Measurements from ENCODE around the gene SPATA16.

Gene SPATA16

DNA sequence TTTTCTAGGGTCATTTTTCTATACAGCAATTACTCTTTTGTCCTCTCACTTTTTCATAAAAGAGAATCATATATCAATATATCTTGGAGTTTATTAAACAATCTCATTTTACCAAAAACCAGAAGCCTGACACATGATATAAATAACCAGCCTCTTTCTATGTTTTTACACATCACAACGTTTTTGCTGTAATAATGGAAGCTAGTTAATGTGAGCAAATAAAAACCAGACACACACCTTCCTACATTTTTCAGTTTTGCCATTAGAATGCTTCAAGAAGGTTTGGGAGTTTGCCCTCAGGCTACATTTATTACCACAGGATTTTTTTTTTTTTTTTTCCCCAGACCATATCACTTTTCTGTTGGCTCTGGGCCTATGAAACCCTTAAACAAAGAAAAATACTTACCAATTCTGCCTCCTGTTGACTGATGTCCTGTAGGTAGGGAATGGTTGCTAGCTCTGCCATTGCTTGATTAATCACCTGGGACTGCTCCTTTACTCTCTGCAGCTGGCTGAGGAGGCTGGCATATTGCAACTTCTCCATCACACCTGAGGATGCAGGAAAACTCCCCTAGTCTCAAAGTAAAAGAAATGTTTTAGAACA lies 225.0 kb downstream of the SPATA16 start:
- TF ChIP-seq, protein P1, sequence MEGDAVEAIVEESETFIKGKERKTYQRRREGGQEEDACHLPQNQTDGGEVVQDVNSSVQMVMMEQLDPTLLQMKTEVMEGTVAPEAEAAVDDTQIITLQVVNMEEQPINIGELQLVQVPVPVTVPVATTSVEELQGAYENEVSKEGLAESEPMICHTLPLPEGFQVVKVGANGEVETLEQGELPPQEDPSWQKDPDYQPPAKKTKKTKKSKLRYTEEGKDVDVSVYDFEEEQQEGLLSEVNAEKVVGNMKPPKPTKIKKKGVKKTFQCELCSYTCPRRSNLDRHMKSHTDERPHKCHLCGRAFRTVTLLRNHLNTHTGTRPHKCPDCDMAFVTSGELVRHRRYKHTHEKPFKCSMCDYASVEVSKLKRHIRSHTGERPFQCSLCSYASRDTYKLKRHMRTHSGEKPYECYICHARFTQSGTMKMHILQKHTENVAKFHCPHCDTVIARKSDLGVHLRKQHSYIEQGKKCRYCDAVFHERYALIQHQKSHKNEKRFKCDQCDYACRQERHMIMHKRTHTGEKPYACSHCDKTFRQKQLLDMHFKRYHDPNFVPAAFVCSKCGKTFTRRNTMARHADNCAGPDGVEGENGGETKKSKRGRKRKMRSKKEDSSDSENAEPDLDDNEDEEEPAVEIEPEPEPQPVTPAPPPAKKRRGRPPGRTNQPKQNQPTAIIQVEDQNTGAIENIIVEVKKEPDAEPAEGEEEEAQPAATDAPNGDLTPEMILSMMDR (IDR thresholded peaks at IDR 0.05; ENCODE audit: low read depth, low read length), result no peak
- DNase-seq (ENCODE audit: low read depth, low spot score), result no peak
- in situ Hi-C loops (cut with HindIII; ENCODE audit: low sequenced_read_pairs), result no loop called here
- no peak overlapping the region for H3K4me3 ChIP-seq (ENCODE audit: low read depth, low read length)

DNA sequence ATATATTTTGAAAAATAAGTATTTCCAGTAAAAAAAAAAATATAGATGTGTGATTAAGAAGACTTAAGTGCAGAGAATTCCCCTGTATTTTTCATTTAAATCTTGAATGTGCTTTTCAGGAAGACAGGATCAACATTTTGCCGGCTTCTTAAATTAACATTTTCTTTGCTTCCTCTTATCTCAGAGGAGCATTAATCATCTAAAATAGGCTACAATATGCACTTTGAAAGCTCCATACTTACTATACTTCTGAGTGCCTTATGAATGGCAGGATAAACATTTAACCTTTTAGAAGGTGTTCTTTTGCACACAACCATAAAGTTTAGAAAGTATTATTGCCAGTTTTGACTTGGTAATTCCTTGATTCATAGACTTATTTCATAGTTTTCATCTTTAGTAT lies 226.2 kb downstream of the SPATA16 start:
- TF ChIP-seq, protein P1 (IDR thresholded peaks at IDR 0.05; ENCODE audit: low read depth, low read length), result no peak
- no peak for DNase-seq (ENCODE audit: low read depth, low spot score)
- H3K4me3 ChIP-seq (ENCODE audit: low read depth, low read length), result no peak overlapping the region
- in situ Hi-C loops (cut with HindIII; ENCODE audit: low sequenced_read_pairs), result no loop called here

DNA sequence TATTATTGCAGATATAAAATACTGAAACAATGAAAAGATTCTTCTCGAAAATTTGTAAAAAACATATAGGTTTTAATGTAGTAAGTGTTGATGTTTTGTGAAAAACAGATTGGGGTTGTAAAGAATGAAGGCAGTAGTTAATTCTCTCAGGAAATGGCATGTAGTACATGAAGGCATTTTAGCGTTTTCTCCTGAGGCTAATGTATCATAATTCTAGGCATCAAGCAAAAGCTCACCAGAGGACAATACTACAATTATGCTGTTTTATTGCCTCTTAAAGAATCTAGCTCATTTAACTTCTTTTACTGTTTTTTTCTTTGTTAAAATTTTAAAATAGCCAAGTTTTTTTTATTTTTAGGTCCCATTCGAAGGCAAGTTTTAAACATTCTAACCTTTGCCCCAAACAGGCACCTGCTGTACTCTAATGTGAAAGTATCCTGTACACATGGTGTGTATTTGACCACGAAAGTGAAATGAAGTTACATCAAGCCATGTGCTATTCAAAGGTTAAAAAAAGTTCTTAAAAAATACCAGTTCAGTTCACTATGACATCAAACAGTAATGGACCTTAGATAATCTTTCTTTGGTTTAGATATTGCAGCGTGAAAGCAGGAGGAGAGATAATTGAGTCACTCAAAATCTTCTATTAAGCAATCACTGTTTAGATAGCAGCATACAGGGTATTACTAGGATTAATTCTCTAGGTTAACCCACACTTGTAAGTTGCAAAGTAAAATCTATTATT lies 227.0 kb downstream of the SPATA16 start:
- in situ Hi-C loops (cut with HindIII; ENCODE audit: low sequenced_read_pairs), result no loop called here
- H3K4me3 ChIP-seq (ENCODE audit: low read depth, low read length), result no peak overlapping the region
- DNase-seq (ENCODE audit: low read depth, low spot score), result no peak
- TF ChIP-seq, protein P1 (IDR thresholded peaks at IDR 0.05; ENCODE audit: low read depth, low read length), result no peak

DNA sequence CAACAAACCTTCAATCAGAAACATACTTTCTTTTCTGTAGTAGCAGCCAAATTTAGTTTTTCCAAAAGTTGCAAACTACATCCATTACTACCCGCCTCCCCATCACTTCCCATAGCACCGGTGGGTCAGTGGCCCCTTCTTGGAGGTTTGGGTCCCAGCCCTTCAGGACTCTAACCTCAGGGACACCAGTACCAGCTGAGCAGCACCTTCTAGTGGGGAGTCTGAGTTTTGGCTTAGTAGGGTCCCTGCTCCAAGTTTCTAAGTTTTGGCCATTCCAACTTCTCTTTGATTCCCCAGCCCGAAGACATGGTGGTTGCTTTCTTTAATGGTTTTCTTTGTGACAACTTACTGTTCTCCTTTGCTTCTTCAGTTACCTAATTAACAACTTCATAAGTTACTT lies 229.9 kb downstream of the SPATA16 start:
- no peak for DNase-seq (ENCODE audit: low read depth, low spot score)
- no peak overlapping the region for H3K4me3 ChIP-seq (ENCODE audit: low read depth, low read length)
- in situ Hi-C loops (cut with HindIII; ENCODE audit: low sequenced_read_pairs), result no loop called here
- TF ChIP-seq, protein P1 (IDR thresholded peaks at IDR 0.05; ENCODE audit: low read depth, low read length), result no peak

DNA sequence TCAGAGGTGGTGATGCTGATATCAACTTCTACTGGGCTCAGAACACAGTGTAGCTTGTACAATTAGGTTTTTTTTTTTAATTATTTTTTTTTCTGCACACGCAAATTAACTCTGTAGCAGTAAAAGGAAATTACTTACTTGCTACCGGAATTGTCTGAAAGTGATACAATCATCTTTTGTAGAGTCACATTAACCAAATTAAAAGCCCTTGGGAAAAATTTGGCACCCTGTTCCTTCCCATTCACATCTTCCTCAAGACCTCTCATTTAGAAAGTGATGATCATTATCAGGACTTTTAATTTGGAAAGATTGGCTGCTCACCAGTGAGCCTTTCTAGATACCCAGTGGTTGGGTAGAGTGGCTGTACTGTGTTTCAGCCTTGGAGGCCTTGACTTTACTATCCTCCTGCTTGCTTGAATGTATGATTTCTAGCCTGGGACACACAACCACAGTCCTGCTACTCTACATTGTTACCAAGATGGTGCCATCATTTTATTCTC lies 232.2 kb downstream of the SPATA16 start:
- DNase-seq (ENCODE audit: low read depth, low spot score), result no peak
- TF ChIP-seq, protein P1 (IDR thresholded peaks at IDR 0.05; ENCODE audit: low read depth, low read length), result no peak
- H3K4me3 ChIP-seq (ENCODE audit: low read depth, low read length), result no peak overlapping the region
- in situ Hi-C loops (cut with HindIII; ENCODE audit: low sequenced_read_pairs), result no loop called here

DNA sequence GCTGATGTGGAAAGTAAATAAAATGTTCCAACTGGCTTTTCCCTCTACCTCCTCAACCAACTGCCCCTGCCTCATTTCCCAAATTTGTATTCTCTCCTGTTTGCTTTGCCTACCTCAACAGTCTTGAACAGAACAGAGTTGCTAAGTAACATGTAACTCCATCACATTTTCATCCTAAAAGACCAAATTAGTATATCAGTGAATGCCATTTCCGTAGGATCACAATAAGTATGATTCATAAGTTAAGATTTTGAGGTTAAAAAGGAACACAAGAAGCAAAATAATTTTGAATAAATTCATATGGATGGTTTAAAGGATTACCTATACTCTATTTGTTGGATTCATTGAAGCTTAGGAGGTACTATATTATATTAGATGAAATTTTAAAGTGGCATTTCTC lies 235.6 kb downstream of the SPATA16 start:
- in situ Hi-C loops (cut with HindIII; ENCODE audit: low sequenced_read_pairs), result no loop called here
- H3K4me3 ChIP-seq (ENCODE audit: low read depth, low read length), result no peak overlapping the region
- no peak for DNase-seq (ENCODE audit: low read depth, low spot score)
- TF ChIP-seq, protein P1 (IDR thresholded peaks at IDR 0.05; ENCODE audit: low read depth, low read length), result no peak

Data from astrocyte of the spinal cord (primary cell).